GM23338 (cell line): ENCODE data around the gene STOM.

Experiments used
- CREB1 ChIP-seq: fragments of 250-450 bp; sonication (Bioruptor Pico); IDR thresholded peaks from 2 replicates; pipeline ENCODE4 v1.5.0; 2020; ENCODE audit warnings: low read depth, mild to moderate bottlenecking, moderate library complexity
- EZH2 ChIP-seq: fragments of 200-600 bp; sonication (generic); IDR thresholded peaks from one replicate; pipeline ENCODE4 v1.8.0; 2017; ENCODE audit warnings: antibody characterized with exemption, mild to moderate bottlenecking, low read depth; ENCODE audit not compliant: unreplicated experiment
- EZH2phosphoT487 ChIP-seq: fragments of 200-600 bp; sonication (generic); IDR thresholded peaks from one replicate; pipeline ENCODE4 v1.8.1; 2018; ENCODE audit warnings: antibody characterized with exemption; ENCODE audit not compliant: unreplicated experiment
- JUNB ChIP-seq: IDR thresholded peaks from one replicate; pipeline ENCODE4 v1.6.1; 2016; ENCODE audit warnings: antibody characterized with exemption; ENCODE audit not compliant: unreplicated experiment
- NANOG ChIP-seq: IDR thresholded peaks from 2 replicates; pipeline ENCODE4 v1.6.1; 2016; ENCODE audit warnings: antibody characterized with exemption, borderline replicate concordance
- POLR2AphosphoS5 ChIP-seq: IDR thresholded peaks from 2 replicates; pipeline ENCODE4 v1.6.1; 2016; ENCODE audit warnings: antibody characterized with exemption, low read depth
- STAT1 ChIP-seq: IDR thresholded peaks from one replicate; pipeline ENCODE4 v1.6.1; 2016; ENCODE audit warnings: antibody characterized with exemption; ENCODE audit not compliant: unreplicated experiment
- ZNF331 ChIP-seq: fragments of 250-450 bp; sonication (Bioruptor Pico); IDR thresholded peaks from 2 replicates; pipeline ENCODE4 v1.5.0; 2020; ENCODE audit warnings: low read depth, mild to moderate bottlenecking, moderate library complexity
- TF ChIP-seq, protein P1 (sequence below), 2 experiments: fragments of 200-600 bp in 1 of 2; sonication (generic) in 1 of 2; conservative IDR thresholded peaks; 2 replicates each; pipeline versions ENCODE4 v1.5.1 to v1.6.1; 2016 to 2017; ENCODE audit warnings: antibody characterized with exemption in 2 of 2, low read depth in 2 of 2, mild to moderate bottlenecking in 2 of 2, moderate library complexity in 1 of 2
- TF ChIP-seq, protein P2 (sequence below): IDR thresholded peaks from 2 replicates; pipeline ENCODE4 v1.6.1; 2016; ENCODE audit warnings: antibody characterized with exemption
- TF ChIP-seq, protein P3 (sequence below): IDR thresholded peaks from one replicate; pipeline ENCODE4 v1.6.1; 2018; ENCODE audit warnings: antibody characterized with exemption; ENCODE audit not compliant: unreplicated experiment

DNA sequence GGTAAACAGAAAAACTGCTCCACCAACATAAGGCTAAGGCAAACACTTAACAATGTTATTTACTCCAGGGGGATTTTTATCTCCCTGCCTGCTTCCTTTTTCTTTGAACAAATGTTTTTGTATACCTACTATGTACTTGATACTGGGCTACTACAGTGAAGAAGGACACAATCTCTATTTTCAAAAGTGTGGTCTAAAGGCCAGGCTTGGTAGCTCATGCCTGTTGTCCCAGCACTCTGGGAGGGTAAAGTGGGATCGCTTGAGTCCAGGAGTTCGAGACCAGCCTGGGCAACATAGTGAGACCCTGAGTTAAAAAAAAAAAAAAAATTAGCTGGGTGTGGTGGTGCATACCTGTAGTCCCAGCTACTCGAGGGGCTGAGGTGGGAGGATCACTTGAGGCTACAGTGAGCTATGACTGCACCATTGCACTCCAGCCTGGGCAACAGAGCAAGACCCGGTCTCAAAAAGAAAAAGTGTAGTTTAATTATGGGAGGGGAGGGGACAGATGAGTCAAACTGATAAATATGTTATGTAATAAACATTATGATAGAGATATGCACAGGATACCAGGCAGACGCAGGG is 3.3 kb downstream of the STOM start:
- TF ChIP-seq, protein P1, sequence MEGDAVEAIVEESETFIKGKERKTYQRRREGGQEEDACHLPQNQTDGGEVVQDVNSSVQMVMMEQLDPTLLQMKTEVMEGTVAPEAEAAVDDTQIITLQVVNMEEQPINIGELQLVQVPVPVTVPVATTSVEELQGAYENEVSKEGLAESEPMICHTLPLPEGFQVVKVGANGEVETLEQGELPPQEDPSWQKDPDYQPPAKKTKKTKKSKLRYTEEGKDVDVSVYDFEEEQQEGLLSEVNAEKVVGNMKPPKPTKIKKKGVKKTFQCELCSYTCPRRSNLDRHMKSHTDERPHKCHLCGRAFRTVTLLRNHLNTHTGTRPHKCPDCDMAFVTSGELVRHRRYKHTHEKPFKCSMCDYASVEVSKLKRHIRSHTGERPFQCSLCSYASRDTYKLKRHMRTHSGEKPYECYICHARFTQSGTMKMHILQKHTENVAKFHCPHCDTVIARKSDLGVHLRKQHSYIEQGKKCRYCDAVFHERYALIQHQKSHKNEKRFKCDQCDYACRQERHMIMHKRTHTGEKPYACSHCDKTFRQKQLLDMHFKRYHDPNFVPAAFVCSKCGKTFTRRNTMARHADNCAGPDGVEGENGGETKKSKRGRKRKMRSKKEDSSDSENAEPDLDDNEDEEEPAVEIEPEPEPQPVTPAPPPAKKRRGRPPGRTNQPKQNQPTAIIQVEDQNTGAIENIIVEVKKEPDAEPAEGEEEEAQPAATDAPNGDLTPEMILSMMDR (conservative IDR thresholded peaks at IDR 0.05; ENCODE audit: low read depth in 2 of 2), result no peak
- TF ChIP-seq POLR2AphosphoS5 (no peak), EZH2 (no peak), EZH2phosphoT487 (no peak), CREB1 (CRISPR knock-in tag) (no peak), ZNF331 (CRISPR knock-in tag) (no peak), STAT1 (no peak), JUNB (no peak), NANOG (no peak)
- TF ChIP-seq, protein P2, sequence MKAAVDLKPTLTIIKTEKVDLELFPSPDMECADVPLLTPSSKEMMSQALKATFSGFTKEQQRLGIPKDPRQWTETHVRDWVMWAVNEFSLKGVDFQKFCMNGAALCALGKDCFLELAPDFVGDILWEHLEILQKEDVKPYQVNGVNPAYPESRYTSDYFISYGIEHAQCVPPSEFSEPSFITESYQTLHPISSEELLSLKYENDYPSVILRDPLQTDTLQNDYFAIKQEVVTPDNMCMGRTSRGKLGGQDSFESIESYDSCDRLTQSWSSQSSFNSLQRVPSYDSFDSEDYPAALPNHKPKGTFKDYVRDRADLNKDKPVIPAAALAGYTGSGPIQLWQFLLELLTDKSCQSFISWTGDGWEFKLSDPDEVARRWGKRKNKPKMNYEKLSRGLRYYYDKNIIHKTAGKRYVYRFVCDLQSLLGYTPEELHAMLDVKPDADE, result no peak
- TF ChIP-seq, protein P3, sequence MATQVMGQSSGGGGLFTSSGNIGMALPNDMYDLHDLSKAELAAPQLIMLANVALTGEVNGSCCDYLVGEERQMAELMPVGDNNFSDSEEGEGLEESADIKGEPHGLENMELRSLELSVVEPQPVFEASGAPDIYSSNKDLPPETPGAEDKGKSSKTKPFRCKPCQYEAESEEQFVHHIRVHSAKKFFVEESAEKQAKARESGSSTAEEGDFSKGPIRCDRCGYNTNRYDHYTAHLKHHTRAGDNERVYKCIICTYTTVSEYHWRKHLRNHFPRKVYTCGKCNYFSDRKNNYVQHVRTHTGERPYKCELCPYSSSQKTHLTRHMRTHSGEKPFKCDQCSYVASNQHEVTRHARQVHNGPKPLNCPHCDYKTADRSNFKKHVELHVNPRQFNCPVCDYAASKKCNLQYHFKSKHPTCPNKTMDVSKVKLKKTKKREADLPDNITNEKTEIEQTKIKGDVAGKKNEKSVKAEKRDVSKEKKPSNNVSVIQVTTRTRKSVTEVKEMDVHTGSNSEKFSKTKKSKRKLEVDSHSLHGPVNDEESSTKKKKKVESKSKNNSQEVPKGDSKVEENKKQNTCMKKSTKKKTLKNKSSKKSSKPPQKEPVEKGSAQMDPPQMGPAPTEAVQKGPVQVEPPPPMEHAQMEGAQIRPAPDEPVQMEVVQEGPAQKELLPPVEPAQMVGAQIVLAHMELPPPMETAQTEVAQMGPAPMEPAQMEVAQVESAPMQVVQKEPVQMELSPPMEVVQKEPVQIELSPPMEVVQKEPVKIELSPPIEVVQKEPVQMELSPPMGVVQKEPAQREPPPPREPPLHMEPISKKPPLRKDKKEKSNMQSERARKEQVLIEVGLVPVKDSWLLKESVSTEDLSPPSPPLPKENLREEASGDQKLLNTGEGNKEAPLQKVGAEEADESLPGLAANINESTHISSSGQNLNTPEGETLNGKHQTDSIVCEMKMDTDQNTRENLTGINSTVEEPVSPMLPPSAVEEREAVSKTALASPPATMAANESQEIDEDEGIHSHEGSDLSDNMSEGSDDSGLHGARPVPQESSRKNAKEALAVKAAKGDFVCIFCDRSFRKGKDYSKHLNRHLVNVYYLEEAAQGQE, result no peak
